T-helper 17 cell (primary cell): Measurements from ENCODE around the gene SYNPO2. TPM values are rescaled to one million over a fixed set of nuclear protein-coding genes. Genes with fewer than 3 reads are reported as not detected.

Source experiments
- ATAC-seq: fragments of 150-1000 bp; cut with Tn5 transposase; 2 replicates; pipeline ENCODE4 v1.10.0; 2021; ENCODE audit warnings: mild to moderate bottlenecking, moderate library complexity
- DNase-seq, 3 donors: peaks; one replicate each; pipeline versions ENCODE4 v3.0.0 to v3.0.0-alpha.2; 2020 to 2021
- H3K9me3 ChIP-seq: one replicate; pipeline ENCODE4 v1.7.0; 2013; ENCODE audit warnings: low read length, mild to moderate bottlenecking; ENCODE audit not compliant: control insufficient read depth, poor library complexity, severe bottlenecking
- H3K27ac Mint-ChIP-seq: one replicate; pipeline ENCODE4 v1.8.0; 2022; ENCODE audit warnings: mild to moderate bottlenecking, moderate library complexity, mixed read lengths
- H3K27me3 Mint-ChIP-seq: one replicate; pipeline ENCODE4 v1.8.0; 2022; ENCODE audit warnings: mixed read lengths
- H3K36me3 Mint-ChIP-seq: one replicate; pipeline ENCODE4 v1.8.0; 2022; ENCODE audit warnings: low read depth, mixed read lengths
- H3K4me1 Mint-ChIP-seq: one replicate; pipeline ENCODE4 v1.8.0; 2022; ENCODE audit warnings: mild to moderate bottlenecking, mixed read lengths
- H3K4me3 Mint-ChIP-seq: one replicate; pipeline ENCODE4 v1.8.0; 2022; ENCODE audit warnings: mild to moderate bottlenecking, moderate library complexity, mixed read lengths
- total RNA-seq, 4 donors: library from RNA in 2 of 4; stranded (reverse) in 2 of 4; gene quantifications; one replicate each; pipeline ENCODE4 v1.2.3 and lab custom pipeline; 2022 to 2026

Gene SYNPO2
- total RNA-seq (under 1 TPM; 0.37 to 0.72 TPM), total RNA-seq (lab: John Stamatoyannopoulos, UW) (3.3 to 6.8 reads per million in 2 donors)

GRCh38 chr4:118888666-118889311 is at the start of gene SYNPO2:
SYNPO2 (plus strand) TSS chr4:118888854; CDS start chr4:118889037, 183 bp downstream.
- Mint-ChIP-seq H3K36me3 (peaks cover 3% of the 10 kb centered on the region), H3K27me3 (peaks cover 44% of the 10 kb centered on the region), H3K4me3 (peak within 1 kb of the TSS; percentile 82), H3K27ac (no peak within 1 kb of the TSS), H3K4me1 (peaks cover 12% of the 10 kb centered on the region)
- DNase-seq (no peak), ATAC-seq (peak; percentile 72)
- no peaks in the 10 kb centered on the region for H3K9me3 ChIP-seq

- DNase-seq (no peak), ATAC-seq (no peak)
- H3K27me3 Mint-ChIP-seq: peaks cover 6% of the 10 kb centered on the region
- no peak overlapping the region for H3K27ac Mint-ChIP-seq
- no peaks in the 10 kb centered on the region for H3K9me3 ChIP-seq
- peaks cover 2% of the 10 kb centered on the region for H3K36me3 Mint-ChIP-seq
- peaks cover 23% of the 10 kb centered on the region for H3K4me1 Mint-ChIP-seq
- no peak overlapping the region for H3K4me3 Mint-ChIP-seq
These were observed 49.3 kb upstream of the SYNPO2 start for GRCh38 chr4:118839221-118839927.

GRCh38 chr4:118842055-118842454 is 46.6 kb upstream of the SYNPO2 start:
- H3K4me3 Mint-ChIP-seq: no peak overlapping the region
- H3K4me1 Mint-ChIP-seq: peaks cover 13% of the 10 kb centered on the region
- no peaks in the 10 kb centered on the region for H3K36me3 Mint-ChIP-seq
- ATAC-seq (no peak), DNase-seq (no peak)
- no peaks in the 10 kb centered on the region for H3K9me3 ChIP-seq
- peaks cover 18% of the 10 kb centered on the region for H3K27me3 Mint-ChIP-seq
- no peak overlapping the region for H3K27ac Mint-ChIP-seq

- Mint-ChIP-seq H3K27me3 (peaks cover 25% of the 10 kb centered on the region), H3K4me3 (no peak overlapping the region), H3K36me3 (peaks cover 3% of the 10 kb centered on the region), H3K4me1 (peaks cover 13% of the 10 kb centered on the region), H3K27ac (no peak overlapping the region)
- no peak for ATAC-seq
- H3K9me3 ChIP-seq: no peaks in the 10 kb centered on the region
- DNase-seq: no peak
These were observed 45.4 kb upstream of the SYNPO2 start for GRCh38 chr4:118843237-118843636.

- peaks cover 5% of the 10 kb centered on the region for H3K36me3 Mint-ChIP-seq
- no peak for ATAC-seq
These were observed 43.1 kb upstream of the SYNPO2 start for GRCh38 chr4:118845552-118846050.

GRCh38 chr4:118846979-118847378 is 41.7 kb upstream of the SYNPO2 start:
- DNase-seq: no peak
- H3K27ac Mint-ChIP-seq: no peak overlapping the region
- H3K4me3 Mint-ChIP-seq: no peak overlapping the region
- peaks cover 23% of the 10 kb centered on the region for H3K27me3 Mint-ChIP-seq
- H3K4me1 Mint-ChIP-seq: peaks cover 18% of the 10 kb centered on the region
- H3K9me3 ChIP-seq: no peaks in the 10 kb centered on the region
- peaks cover 5% of the 10 kb centered on the region for H3K36me3 Mint-ChIP-seq
- no peak for ATAC-seq

More at GRCh38 chr4:118845552-118846050, 43.1 kb upstream of the SYNPO2 start:
- H3K27me3 Mint-ChIP-seq: peaks cover 23% of the 10 kb centered on the region
- H3K4me3 Mint-ChIP-seq: no peak overlapping the region
- no peak for DNase-seq
- H3K27ac Mint-ChIP-seq: no peak overlapping the region
- peaks cover 16% of the 10 kb centered on the region for H3K4me1 Mint-ChIP-seq
- H3K9me3 ChIP-seq: no peaks in the 10 kb centered on the region

GRCh38 chr4:118848242-118848641 is 40.4 kb upstream of the SYNPO2 start:
- Mint-ChIP-seq H3K27ac (no peak overlapping the region), H3K4me3 (no peak overlapping the region), H3K36me3 (peaks cover 5% of the 10 kb centered on the region), H3K4me1 (peaks cover 20% of the 10 kb centered on the region), H3K27me3 (peaks cover 23% of the 10 kb centered on the region)
- ATAC-seq (no peak), DNase-seq (no peak)
- no peaks in the 10 kb centered on the region for H3K9me3 ChIP-seq

GRCh38 chr4:118848901-118849300 is 39.8 kb upstream of the SYNPO2 start:
- H3K36me3 Mint-ChIP-seq: peaks cover 5% of the 10 kb centered on the region
- no peak for DNase-seq
- no peak overlapping the region for H3K4me3 Mint-ChIP-seq
- no peaks in the 10 kb centered on the region for H3K9me3 ChIP-seq
- ATAC-seq: no peak
- no peak overlapping the region for H3K27ac Mint-ChIP-seq
- H3K27me3 Mint-ChIP-seq: peaks cover 23% of the 10 kb centered on the region
- H3K4me1 Mint-ChIP-seq: peaks cover 23% of the 10 kb centered on the region

- Mint-ChIP-seq H3K27ac (peak overlapping the region; percentile 95), H3K4me3 (peak overlapping the region; percentile 95), H3K27me3 (peaks cover 23% of the 10 kb centered on the region), H3K4me1 (peaks cover 25% of the 10 kb centered on the region), H3K36me3 (peaks cover 5% of the 10 kb centered on the region)
- no peak for DNase-seq
- ATAC-seq: peak; percentile 28
- H3K9me3 ChIP-seq: no peaks in the 10 kb centered on the region
These were observed 38.7 kb upstream of the SYNPO2 start for GRCh38 chr4:118849867-118850487.

GRCh38 chr4:118850488-118851173 is 38.0 kb upstream of the SYNPO2 start:
- DNase-seq (peak in 1 of 3 donors; percentile 14), ATAC-seq (peak; percentile 94)
- Mint-ChIP-seq H3K36me3 (peaks cover 5% of the 10 kb centered on the region), H3K4me3 (peak overlapping the region; percentile 95), H3K4me1 (peaks cover 25% of the 10 kb centered on the region), H3K27me3 (peaks cover 23% of the 10 kb centered on the region), H3K27ac (peak overlapping the region; percentile 95)
- H3K9me3 ChIP-seq: no peaks in the 10 kb centered on the region

- Mint-ChIP-seq H3K36me3 (no peaks in the 10 kb centered on the region), H3K27ac (no peak overlapping the region), H3K4me3 (no peak overlapping the region), H3K4me1 (peaks cover 13% of the 10 kb centered on the region), H3K27me3 (no peaks in the 10 kb centered on the region)
- ATAC-seq (no peak), DNase-seq (no peak)
- no peaks in the 10 kb centered on the region for H3K9me3 ChIP-seq
These were observed 30.9 kb upstream of the SYNPO2 start for GRCh38 chr4:118857760-118858159.

GRCh38 chr4:118858779-118859178 is 29.9 kb upstream of the SYNPO2 start:
- Mint-ChIP-seq H3K4me1 (peaks cover 16% of the 10 kb centered on the region), H3K36me3 (no peaks in the 10 kb centered on the region), H3K4me3 (no peak overlapping the region), H3K27ac (no peak overlapping the region), H3K27me3 (no peaks in the 10 kb centered on the region)
- H3K9me3 ChIP-seq: no peaks in the 10 kb centered on the region
- no peak for DNase-seq
- no peak for ATAC-seq
